Upper lobe of left lung (tissue), 4 donors: ENCODE results near the gene CPTP.

Source experiments
- POLR2A ChIP-seq, 4 donors: fragments of 450-650 bp; IDR thresholded peaks; one replicate each; pipeline ENCODE4 v1.5.1; 2016 to 2017; ENCODE audit warnings: antibody characterized with exemption in 4 of 4, mild to moderate bottlenecking in 2 of 4
- TF ChIP-seq, protein P1 (sequence below), 6 experiments: fragments of 450-650 bp in 4 of 6; fragments of 200-600 bp in 2 of 6; sonication (generic) in 2 of 6; IDR thresholded peaks; one replicate each; pipeline ENCODE4 v1.5.1; 2016 to 2019; ENCODE audit warnings: antibody characterized with exemption in 6 of 6

DNA sequence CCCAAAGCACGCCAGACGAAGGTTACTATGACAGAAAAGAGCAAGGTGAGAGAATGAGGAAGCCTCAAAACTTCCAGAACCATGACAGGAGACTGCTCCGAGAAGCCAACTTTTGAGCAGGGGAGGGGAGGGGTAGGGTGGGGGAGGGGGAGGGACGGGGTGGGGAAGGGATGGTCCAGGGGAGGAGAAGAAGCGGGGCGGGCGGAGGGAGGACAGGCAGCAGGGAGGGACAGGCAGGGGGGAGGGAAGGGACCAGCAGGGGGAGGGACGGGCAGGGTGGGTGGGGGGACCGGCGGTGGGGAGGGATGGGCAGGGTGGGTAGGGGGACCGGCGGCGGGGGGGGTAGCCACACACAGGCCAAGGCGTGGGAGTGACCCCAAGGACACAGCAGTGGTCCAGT is 2.2 kb upstream of the CPTP start:
- TF ChIP-seq POLR2A (IDR thresholded peaks at IDR 0.05) = no peak
- TF ChIP-seq, protein P1, sequence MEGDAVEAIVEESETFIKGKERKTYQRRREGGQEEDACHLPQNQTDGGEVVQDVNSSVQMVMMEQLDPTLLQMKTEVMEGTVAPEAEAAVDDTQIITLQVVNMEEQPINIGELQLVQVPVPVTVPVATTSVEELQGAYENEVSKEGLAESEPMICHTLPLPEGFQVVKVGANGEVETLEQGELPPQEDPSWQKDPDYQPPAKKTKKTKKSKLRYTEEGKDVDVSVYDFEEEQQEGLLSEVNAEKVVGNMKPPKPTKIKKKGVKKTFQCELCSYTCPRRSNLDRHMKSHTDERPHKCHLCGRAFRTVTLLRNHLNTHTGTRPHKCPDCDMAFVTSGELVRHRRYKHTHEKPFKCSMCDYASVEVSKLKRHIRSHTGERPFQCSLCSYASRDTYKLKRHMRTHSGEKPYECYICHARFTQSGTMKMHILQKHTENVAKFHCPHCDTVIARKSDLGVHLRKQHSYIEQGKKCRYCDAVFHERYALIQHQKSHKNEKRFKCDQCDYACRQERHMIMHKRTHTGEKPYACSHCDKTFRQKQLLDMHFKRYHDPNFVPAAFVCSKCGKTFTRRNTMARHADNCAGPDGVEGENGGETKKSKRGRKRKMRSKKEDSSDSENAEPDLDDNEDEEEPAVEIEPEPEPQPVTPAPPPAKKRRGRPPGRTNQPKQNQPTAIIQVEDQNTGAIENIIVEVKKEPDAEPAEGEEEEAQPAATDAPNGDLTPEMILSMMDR (IDR thresholded peaks at IDR 0.05) = no peak
